ENCODE results near the gene GNG7.
A peak's percentile ranks its signal among the peaks of the same experiment; 100 is the strongest.
"Not testable (repeated sequence)": the region's sequence is repeated elsewhere in the genome, so short reads cannot be mapped to it uniquely, and the experiment has no call there.

GNG7 gene

DNA sequence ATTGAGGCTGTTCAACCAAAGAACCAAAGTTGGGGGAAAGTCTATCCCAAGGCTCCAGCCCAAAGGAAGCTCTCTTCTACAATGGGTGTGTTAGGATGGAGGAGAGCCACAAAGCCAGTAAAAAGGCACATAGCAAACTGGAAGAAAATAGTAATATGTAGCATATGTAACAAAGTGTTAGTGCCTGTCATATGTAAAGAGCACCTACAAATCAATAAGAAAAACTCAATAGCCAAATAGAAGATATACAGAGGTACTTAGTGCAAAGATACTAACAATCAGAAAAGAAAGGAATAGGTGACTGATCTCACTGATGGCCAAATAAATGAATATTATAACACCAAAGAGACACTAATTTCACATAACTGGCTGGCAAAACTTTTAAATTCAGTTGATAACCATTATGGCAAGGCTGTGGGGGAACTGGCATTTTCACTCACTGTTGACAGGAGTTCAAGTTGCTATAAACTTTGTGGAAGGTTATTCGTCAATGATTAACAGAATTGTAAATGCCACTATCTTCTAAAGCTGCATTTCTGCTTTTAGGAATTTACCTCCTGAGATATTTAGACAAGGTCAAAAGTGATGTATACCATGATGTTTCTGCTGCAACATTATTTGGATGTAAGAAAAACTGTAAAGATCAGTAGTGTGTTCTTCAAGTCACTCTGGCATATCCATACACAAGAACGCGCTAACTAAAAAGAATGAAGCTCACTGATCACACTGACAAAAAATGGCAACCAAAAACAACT, 110.8 kb downstream of the GNG7 start:
- DNase-seq, result no peak

DNA sequence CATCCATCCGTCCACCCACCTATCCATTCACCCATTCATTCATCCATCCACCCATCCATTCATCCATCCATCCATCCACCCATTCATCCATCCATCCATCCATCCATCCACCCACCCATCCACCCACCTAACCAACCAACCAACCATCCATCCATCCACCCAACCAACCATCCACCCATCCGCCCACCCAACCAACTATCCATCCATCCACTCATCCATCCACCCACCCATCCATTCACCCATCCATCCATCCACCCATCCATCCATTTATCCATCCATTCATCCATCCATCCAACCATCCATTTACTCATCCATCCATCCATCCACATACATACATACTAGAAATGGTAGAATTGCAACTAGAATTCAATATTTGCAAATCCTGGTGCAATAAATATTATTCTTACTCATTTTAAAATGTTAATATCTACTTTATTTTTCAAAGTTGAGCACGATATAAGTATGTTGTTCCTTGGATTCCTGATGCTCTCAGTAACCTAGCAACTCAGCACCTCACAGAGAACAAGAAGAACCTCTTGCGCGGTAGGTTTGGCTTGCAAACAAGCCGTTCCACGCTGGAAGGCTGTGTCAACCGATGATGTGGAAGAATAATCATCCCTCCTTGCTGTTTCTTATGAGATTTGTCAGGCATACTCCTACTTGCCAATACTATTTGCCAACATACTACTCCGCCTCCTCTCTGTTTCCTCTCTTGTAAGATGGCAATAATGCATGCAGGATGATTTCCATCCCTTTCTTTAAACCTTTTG, 111.7 kb downstream of the GNG7 start:
- no peak for DNase-seq

DNA sequence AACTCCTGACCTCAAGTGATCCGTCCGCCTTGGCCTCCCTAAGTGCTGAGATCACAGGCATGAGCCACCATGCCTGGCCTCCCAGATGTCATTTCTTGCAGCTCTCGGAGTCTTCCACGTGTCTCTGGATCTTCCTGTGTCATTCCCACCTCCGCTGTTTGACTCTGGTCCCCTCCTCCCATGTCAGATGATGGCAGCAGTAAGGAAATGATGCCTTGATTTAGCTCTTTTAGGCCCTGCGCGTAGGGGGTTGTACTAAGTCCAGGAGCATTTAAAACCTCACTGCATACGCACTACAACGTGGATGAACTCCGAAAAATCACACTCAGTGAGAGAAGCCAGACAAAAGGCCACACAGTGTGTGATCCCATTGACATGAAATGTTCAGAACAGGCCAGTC, 113.1 kb downstream of the GNG7 start:
- no peak for DNase-seq

DNA sequence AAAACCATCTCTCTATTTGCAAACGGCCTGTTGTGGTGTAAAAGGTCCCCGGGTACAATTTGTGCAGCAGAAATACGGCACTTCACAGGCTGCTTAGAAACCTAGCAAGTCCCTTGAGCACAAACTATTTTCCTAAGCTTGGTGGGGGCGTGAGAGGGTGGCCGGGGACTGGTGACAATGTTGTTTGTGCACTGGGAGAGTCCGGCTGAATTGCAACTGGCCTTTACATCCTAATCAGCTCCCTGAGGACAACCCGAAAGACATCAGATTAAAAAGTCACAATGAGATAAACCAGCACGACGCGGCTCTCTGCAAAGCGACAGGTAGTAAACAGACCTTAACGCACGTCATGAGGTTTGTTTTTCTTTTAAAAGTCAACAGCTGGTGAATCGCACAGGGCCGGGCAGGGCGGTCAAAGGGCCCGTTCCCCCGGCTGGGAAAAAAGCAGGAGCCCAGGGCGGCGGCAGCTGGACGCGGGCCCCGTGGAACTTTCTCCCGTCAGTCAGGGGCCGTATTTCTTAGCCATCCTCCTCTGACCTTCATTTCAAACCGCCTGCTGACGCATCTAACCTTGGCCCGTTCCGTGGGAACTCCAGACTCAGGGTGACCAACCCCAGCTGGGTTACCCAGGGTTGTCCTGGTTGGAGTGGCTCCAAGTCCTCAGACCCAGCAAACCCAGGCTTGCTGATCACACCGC, 114.3 kb downstream of the GNG7 start:
- peak; percentile 6 for DNase-seq

DNA sequence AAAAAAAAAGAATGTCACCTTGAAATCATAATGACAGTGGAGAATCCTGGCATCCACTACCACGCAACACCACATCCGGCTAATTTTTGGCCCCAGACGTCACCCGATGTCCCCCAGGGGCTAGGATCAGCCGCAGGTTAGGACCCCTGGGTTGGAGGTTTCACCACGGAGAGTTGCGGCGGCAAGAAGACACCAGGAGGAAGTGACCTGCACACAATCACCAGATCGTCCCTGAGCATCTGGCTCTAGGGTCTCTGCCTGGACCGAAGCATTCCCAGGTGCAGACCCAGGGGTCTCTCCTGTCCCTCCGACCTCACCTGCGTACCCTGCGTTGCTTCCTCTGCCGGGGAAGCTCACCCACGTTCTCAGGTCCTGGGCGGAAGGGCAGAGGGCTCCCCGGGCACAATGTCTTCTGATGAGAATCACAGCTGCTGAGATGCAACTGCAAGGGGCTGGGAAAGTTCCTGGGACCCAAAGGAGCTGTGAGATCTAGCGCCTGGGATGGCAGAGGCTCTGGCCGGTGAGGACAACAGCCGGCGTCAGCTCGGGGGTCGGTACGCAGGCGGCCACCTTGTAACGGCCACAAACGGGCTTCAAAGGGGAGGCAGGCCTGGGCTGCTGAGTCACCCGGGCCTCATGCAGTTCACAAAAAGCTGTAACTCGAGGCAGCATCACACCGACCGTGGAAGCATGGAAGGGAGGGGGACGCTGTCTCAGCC, 115.3 kb downstream of the GNG7 start:
- DNase-seq, result peak; percentile 1

DNA sequence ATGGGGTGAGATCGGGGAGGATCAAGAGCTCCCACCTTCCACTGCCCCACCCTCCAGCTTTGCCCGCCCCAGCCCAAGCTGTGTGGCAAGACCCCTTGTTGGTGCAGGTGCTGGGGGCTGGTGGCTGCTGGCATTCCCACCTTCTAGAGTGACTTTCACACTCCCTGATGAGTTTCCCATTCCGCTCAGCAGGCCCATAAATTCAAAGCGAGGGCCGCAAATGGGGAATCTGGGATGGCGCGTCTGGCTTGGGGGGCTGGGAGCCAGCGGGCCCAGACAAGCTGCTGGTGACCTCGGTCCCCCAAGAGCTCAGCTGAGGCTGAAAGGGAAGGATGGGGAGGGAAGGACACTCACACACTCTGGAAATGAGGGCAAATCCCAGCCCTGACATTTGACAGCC, 116.3 kb downstream of the GNG7 start:
- DNase-seq, result no peak

DNA sequence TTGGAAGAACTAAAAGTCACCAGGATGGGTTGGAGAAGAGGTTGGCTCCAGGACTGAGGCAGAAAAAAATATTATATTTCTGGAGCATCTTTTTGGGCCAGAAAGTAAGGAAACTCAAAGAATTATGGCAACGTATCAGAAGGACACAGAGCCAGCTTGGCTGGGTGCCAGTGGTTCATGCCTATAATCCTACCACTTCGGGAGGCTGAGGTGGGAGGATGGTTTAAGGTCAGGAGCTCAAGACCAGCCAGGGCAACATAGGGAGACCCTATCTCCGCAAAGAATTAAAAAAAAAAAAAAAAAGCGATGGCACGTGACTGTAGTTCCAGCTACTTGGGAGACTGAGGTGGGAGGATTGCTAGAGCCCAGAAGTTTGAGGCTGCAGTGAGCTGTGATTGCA, 118.5 kb downstream of the GNG7 start:
- DNase-seq, result no peak

DNA sequence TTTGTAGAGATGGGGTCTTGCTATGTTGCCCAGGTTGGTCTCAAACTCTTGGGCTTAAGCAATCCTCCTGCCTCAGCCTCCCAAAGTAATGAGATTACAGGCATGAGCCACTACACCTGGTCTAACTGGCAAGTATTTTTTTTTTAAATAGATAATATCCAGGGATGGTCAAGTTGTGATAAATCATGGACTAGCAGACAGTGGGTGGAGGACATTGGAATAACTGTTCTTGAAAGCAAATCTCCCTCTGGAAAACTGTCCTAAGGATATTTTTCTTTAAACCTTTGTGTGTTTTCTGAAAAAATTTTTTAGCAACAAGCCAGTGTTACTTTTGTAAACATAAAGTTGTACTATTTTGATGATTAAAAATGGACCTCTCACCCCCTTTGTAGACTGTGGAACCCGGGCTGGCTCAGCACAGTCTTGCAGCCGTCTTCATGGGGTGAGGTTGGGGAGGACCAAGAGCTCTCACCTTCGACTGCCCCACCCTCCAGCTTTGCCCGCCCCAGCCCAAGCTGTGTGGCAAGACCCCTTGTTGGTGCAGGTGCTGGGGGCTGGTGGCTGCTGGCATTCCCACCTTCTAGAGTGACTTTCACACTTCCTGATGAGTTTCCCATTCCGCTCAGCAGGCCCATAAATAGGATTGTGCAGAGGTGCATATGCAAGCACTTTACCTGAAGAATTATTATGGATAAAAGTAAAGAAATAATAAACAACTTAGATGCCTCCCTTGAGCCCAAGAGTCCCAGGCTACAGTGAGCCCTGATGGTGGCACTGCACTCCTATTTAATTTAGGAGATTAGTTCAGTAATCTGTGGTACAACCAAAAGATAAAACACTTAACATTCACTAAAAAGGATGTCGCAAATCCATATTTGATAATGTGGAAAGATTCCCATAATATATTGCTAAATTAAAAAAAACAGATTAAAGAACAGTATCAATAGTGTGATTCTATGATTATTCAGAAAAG, 119.2 kb downstream of the GNG7 start:
- DNase-seq, result no peak

DNA sequence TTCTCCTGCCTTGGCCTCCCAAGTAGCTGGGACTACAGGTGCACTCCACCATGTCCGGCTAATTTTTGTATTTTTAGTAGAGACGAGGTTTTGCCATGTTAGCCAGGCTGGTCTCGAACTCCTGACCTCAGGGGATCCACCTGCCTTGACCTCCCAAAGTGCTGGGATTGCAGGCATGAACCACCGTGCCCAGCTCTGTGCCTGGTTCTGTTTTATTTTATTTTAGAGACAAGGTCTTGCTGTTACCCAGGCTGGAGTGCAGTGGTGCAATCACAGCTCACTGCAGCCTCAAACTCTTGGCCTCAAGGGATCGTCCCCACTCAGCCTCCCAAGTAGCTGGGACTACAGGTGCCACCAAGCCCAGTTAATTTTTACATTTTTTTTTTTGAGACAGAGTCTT, 122.1 kb downstream of the GNG7 start:
- not testable (repeated sequence) for DNase-seq

DNA sequence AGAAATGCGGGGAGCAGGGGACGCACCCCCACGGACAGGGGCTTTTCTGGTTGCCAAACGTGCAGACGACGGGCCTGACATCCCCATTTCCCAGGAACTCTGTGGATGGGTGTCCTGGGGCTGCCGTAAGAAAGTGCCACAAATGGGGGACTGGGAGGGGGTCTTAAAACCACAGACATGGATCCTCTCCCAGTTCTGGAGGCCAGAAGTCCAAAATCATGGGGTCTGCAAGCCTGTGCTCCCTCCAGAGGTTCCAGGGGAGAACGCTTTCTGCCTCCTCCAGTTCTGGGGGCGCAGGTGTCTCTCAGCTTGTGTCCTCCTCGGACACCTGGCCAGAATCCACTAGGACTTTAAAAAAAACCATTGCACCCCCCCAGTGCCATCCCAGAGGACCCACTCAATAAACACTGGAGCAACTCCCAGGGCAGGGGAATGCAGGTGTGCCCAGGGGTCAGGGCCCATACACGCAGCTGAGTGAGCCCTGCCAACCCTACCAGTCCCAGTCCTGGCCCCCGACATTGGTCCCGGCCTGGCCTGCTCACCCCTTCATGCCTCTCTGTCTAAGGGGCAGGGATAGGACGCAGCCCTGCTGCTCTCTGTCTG, 122.7 kb downstream of the GNG7 start:
- DNase-seq, result no peak

DNA sequence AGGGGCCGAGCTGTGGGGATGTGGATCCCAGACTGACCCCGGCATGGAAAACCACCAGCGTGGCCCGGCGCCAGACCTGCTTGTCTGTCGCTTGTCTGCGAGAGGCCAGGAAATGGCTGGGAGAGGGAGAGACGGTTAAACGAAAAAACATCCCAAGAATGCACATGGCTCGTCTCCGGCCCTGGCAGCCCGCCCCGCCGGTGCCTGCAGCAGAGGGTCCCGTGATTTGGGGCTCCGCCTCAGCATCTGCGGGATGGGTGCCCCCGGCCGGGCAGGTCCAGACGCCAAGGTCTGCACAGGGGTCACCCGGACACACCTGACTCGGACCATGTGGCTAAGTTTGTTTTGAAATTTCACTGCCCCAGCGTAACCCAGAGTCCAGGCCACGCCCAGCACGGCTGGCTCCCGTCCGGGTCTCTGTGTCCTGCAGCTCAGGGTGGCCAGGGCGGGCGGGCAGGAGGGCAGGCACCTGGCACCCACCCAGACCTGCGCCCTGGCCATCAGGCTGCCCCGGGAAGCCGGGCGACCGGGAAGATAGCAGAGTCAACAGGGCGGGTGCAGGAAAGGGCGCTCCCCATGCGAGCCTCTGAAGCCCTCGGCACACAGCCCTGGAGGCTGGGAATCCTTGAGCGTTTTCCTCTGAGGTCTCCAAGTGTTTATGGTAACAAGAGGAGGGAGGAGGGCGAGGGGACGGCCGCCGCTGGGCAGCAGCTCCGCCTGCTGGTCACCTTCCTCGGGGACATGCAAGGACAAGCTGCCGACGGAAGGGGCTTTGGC, 123.4 kb downstream of the GNG7 start:
- DNase-seq, result peak; percentile 56

DNA sequence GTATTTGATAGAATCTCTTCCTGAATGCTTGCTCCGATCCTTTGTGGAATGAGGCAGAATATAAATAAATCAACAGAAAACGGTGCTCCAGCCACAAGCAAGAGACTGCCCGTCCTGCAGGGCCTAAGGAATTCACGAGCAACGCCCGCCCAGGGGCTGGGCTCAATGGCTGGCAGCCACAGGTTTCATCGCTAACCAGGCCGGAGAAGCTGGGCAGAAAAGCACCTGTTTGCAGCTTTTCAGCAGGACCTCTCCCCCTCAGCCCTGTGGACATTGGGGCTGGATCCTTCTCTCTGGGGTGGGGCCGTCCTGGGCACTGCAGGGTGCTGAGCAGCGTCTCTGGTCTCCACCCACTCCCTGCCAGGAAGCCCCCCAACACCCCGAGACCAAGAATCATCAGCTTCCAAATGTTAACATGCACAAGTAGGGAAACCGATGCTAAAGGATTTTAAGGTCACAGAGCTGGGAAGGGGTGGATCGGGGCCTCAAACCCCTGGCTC, 124.1 kb downstream of the GNG7 start:
- no peak for DNase-seq

DNA sequence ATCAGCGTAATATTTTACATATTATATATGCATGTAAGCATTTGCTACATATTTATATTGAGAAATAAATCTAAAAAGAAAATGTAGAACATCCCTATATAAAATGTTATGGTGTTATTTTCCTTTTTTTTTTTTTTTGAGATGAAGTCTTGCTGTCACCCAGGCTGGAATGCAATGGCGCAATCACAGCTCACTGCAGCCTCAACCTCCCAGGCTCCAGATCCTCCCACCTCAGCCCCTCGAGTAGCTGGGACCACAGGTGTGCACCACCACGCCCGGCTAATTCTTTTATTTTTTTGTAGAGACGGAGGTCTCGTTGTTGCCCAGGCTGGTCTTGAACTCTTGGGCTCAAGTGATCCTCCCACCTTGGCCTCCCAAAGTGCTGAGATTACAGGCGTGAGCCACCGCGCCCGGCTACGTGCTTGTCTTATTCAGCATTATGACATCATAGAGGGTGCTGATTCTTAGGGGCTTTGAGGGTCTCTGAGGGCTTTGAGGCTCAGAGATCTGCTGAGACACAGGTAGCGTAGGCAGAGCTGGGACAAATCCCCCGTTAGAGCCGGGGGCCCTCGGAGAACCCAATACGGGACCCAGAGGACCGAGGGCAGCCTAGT, 124.7 kb downstream of the GNG7 start:
- no peak for DNase-seq

DNA sequence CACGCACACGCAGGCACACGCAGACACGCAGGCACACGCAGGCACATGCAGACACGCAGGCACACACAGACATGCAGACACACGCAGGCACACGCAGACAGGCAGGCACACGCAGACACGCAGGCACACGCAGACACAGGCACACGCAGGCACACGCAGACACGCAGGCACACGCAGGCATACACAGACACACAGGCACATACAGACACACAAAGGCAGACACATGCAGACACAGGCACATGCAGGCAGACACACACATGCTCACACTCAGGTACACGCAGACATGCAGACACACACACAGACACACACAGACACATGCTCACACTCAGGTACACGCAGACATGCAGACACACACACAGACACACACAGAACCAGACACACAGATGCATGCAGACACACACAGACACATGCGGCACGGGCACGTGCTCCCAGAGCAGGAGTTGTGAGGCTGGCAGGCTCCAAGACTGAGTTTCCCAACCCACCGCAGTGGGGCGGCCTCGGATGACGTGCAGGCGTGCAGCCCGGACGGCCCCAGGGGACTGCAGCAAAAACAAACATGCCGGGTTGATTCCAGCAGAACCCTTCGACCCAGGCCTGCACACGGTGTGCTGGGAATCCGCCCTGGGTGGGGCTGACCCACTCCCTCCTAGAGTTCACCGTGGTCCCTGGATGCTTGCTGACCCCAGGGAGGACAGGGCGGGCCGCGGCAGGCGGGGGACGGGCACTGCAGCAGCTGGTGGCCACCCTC, 126.6 kb downstream of the GNG7 start:
- no peak for DNase-seq

DNA sequence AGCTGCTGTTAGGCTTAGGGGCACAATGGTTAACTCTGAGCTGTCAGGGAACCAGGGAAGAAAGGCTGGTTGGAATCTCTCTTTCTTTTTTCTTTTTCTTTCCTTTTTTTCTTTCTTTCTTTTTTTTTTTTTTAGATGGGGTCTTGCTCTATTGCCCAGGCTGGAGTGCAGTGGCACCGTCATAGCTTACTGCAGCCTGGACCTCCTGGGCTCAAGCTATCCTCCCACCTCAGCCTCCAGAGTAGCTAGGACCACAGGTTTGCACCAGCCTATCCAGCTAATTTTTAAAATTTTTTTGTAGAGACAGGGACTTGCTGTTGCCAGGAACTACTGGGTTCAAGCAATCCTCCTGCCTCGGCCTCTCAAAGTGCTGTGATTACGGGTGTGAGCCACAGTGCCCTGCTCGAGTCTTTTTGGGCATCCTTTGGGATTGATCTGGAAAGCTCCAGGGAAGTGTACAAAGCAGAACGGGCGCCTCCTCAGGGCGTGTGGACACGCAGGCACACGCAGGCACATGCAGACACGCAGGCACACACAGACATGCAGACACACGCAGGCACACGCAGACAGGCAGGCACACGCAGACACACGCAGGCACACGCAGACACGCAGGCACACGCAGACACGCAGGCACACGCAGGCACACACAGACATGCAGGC, 127.4 kb downstream of the GNG7 start:
- DNase-seq, result no peak

DNA sequence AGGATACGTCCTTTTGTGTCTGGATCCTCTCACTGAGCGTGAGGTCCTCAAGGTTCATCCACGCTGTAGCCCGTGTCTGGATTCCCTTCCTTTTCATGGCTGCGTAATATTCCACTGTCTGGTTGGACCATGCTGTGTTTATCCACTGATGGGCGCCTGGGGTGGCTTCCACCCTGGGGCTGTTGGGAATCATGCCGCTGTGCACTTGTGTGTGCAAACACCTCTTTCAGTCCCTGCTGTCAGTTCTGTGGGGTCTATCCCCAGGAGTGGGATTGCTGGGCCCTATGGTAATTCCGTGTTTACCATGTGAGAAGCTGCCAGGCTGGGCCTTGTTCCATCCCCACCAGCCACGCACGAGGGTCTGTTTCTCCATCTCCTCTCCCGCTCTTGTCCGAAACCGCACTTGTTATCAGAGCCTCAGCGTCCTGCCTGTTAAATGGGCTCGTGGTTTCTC, 128.0 kb downstream of the GNG7 start:
- no peak for DNase-seq

DNA sequence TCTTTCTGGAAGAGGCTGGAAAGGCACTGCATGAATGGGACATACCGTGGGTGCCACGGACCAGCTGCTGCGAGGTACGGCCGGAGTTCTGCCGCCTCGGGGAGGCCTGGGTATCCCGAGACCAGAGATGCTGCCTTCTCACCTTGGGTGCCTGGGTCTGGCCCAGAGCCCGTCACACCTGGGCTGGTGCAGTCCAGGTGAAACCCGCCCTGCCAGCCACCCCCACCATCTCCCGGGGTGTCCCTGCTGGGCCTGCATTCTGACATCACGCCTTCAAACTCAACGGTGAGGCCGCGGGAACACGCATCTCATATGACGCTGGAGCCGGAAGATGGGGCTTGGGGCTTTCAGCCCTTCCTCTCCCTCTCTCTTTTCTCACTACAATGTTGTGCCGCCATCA, 128.6 kb downstream of the GNG7 start:
- no peak for DNase-seq

DNA sequence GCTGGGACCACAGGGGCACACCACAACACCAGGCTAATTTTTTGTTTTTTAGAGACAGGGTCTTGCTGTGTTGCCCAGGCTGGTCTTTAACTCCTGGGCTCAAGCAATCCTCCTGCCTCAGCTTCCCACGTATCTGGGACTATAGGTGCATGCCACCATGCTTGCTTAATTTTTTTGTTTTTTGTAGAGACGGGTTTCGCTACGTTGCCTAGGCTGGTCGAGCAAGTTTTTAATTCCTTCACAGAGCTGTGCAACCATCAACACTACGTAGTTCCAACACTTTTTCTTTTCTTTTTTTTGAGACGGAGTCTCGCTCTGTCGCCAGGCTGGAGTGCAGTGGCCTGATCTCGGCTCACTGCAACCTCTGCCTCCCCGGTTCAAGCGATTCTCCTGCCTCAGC, 130.3 kb downstream of the GNG7 start:
- not testable (repeated sequence) for DNase-seq

Measured in activated CD4-positive, alpha-beta T cell treated with anti-CD3 and anti-CD28 coated beads for 1 hour (primary cell).